GM18508 (cell line): Measurements from ENCODE around the gene UBAP1L.
"Not testable (repeated sequence)": the region's sequence is repeated elsewhere in the genome, so short reads cannot be mapped to it uniquely, and the experiment has no call there.

Source experiments
- ATAC-seq: cut with Tn5 transposase; IDR thresholded peaks from one replicate; pipeline ENCODE4 v1.9.1; 2021; ENCODE audit warnings: moderate number of reproducible peaks; ENCODE audit not compliant: insufficient read depth, unreplicated experiment

The UBAP1L gene

DNA sequence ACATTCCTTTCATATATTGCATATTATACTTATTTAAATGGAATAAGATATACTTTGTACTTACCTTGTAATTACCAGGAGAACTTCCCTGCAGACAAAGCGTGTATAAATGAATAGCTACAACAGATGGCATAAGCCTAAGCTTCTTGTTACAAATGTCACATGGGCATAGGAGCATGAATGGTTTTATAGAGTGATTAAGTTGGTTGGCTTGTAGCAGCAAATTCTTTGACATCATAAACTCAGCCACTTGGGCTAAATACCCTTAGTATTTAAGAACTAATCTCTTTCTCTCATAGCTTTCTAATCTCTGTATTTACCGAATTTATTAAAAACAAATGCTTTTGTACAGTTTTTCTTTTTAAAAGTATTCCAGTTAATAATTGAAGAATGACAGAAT lies at the start of gene UBAP1L:
TSS of gene UBAP1L (minus strand) at position 115 of the 400 bp plus-strand sequence. CDS start 8,985 bp downstream, outside the sequence.
- no peak for ATAC-seq

DNA sequence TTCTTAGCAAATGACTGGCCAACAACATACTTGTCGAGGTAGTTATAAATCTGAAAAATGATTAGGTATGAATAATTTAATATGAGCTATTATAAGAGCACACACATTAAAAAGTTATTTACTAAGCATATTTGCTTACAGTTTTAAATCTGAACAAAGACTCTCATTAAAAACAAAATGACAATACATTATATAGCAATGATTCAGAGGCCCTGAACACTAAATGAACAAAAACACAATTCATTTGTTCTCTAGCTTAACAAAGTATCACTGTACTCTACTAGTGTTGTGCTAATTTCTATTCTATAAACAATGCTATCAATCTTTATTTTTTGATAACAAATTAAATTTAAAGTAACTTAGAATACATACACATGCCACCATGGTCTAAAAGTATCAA lies 49.1 kb upstream of the UBAP1L start:
- ATAC-seq, result no peak

DNA sequence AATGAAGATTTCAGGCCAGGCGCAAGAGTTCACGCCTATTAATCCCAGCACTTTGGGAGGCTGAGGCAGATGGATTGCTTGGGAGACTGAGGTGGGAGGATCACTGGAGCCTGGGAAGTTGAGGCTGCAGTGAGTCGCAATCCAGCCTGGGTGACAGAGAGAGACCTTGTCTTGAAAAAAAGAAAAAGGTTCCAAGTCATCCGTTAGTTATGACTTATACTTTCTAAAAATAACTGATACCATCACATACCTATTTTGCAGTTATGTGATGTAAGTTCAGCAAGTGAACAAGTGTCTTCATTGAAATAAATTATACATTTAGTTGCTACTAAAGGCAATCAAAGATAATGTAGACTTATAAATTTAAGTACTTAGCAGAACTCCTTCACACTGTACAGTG lies 48.0 kb upstream of the UBAP1L start:
- no peak for ATAC-seq

DNA sequence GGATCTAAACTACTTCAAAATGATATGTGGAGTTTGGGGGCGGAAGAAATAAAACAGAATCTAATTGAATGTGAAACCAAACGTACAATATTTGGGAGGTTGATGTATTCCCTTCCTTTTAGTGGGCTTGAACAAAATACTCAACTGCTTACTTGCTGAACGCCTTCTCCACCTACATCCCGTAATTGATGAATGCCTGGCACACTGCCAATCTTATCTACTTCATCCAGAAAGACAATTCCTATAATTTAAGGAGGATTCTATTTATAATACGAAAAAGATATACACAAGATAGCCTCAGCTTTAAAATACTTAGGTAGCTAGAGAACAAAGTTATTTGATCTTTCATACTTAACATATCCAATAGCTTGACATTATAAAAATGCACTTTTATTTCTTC lies 41.7 kb upstream of the UBAP1L start:
- ATAC-seq, result no peak

DNA sequence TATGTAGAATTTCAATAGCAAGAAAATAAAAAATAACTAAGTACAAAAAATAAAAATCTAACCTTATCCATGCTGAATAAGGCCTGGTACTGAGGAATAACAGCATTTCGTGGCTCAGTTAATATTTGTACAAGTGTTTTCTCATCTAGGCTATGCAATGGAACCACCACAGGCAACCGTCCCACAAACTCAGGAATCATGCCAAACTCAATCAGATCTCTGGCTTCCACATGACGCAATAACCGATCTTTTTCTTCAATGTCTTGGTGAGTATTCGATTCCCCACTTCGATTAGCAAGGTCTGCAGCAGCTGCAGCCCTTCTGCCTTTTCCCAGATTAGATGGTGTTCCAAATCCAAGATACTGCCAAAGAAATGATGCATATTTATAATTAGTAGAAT lies 39.7 kb upstream of the UBAP1L start:
- ATAC-seq, result no peak

DNA sequence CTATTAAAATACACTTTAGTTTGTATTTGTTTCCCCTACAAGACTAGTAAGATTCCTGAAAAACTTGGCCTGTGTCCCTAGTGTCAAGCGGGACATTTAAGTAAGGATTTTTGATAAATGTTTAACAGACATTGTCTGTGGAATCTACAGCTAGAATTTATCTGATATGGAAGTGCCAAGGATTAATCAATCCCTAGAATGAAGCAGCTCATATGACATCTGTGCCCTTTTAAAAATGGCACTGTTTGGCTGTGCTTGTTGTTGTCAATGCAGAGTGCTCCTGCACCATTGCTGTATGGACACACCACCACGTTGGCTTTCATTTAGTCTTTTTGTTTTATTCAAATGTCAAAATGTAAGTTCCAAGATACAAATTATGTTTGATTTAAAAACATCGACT lies 32.9 kb upstream of the UBAP1L start:
- ATAC-seq, result no peak

DNA sequence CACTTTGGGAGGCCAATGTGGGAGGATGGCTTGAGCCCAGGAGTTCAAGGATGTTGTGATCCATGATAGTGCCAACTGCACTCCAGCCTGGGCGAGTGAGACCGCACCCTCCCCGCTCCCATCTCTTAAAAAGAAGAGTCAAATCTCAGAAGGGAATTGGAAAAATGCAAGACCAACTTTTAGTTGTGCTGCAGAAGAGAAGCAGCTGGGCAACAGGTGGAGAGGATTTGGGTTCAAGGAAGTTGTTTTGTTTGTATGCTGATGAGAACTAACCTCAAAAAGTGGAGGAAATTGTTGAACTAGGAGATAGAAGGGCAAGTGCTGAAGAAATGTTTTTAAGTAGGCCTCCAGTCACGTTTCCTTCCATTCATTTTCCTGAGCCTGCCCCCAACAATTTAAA lies 31.4 kb upstream of the UBAP1L start:
- no peak for ATAC-seq

DNA sequence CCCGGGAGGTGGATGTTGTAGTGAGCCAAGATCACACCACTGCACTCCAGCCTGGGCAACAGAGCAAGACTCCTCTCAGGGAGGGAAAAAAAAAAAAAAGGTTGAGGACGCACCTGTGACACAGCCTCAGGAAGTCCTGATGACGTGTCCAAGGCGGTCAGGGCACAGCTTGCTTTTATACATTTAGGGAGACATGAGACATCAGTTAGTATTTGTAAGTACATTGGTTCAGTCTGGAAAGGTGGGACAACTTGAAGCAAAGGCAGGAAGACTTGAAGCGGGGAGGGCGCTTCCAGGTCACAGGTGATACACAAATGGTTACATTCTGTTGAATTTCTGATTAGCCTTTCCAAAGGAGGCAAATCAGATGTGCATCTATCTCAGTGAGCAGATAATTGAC lies 23.6 kb upstream of the UBAP1L start:
- ATAC-seq, result not testable (repeated sequence)

DNA sequence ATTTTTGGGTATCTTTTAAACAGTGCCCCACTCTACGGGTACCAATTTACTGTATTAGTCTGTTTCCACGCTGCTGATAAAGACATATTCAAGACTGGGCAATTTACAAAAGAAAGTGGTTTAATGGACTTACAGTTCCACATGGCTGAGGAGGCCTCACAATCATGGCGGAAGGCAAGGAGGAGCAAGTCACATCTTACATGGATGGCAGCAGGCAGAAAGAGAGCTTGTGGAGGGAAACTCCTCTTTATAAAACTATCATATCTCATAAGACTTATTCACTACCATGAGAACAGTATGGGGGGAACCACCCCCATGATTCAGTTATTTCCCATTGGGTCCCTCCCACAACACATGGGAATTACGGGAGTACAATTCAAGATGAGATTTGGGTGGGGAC lies 22.9 kb upstream of the UBAP1L start:
- ATAC-seq, result not testable (repeated sequence)

DNA sequence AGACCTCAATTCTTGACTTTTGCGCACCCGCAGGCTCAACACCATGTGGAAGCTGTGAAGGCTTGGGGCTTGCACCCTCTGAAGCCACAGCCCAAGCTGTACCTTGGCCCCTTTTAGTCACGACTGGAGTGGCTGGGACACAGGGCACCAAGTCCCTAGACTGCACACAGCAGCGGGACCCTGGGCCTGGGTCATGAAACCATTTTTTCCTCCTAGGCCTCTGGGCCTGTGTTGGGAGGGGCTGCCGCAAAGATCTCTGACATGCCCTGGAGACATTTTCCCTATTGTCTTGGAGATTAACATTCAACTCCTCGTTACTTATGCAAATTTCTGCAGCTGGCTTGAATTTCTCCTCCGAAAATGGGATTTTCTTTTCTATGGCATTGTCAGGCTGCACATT lies 22.1 kb upstream of the UBAP1L start:
- ATAC-seq, result not testable (repeated sequence)

DNA sequence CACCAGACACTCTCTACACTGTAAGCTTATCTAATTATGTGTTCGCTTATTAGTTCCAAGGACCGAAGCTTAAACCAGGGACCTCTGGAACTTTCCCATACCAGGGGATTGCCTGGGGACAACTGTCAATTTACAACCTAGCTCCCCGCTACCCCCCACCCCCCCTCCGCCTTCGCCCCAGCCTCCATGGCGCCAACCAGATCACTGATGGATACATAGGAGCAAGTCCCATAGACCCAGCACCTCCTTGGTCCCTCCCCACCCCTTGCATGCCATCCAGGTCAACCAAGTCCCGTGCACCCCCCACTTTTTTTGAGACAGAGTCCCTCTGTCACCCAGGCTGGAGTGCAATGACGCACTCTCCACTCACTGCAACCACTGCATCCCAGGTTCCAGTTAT lies 19.5 kb upstream of the UBAP1L start:
- no peak for ATAC-seq

DNA sequence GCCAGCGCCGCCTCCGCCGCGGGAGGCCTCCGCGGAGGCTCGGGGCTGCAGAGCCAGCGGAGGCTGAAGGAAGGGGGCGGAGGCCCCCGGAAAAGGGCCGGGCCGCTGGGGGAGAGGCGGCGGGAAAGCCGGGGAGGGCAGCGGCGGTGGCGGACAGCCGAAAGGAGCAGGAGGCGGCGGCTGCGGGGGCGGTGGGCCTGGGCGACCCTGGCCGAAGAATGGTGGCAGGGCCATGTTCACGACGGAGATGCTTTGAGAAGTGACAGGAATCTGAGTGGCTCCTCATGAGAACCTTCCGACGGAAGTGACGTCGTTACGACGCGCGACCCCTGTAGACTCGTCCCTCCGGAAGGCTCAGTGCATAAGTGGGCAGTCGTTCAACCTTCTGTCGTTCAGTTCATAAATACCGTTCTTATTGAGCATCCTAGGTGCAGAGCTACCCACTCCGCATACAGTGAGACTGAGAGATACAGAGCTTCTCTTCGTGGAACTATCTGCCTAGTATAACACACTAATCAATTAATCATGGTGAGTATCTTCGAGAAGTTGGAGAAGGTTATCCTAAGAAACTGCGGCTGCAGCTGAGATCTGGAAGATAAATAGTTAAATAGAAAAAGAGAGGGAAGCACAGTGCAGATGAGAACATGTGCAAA lies 18.7 kb upstream of the UBAP1L start, which contains the start of gene PDCD7:
TSS of gene PDCD7 (minus strand) at position 261 of the 653 bp plus-strand sequence. CDS start at position 234, 27 bp downstream.
- peak; percentile 64 for ATAC-seq

DNA sequence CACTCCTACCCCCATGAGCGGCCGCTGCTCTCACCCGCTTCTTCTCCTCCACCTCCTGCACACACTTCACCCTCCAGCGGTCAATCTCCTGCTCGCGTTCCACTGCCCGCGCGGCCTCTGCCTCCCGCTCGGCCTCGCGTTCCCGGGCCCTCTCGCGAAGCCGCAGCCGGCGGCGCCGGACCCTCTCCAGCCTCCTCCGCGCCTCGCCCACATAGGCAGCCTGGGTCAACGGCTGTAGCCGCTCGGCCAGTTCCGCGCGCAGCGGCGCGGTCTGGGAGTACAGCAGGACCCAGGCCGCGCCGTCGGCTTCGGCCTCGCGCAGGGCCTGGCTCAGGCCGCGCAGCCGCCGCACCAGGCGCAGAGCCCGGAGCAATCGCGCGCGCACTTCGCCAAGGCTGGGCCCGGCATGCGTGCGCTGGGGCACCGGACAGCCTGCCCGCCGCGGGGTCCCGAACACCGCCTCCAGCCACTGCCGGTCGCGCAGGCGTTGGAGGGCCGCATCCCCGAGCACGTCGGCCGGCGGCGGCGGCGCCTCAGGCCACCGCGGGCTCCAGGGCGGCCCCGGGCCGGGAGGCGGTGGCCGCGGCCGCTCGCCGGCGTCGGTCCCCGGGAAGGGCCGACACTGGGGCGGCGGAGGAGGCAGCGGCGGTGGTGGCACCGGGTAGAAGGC lies 18.0 kb upstream of the UBAP1L start:
- no peak for ATAC-seq

DNA sequence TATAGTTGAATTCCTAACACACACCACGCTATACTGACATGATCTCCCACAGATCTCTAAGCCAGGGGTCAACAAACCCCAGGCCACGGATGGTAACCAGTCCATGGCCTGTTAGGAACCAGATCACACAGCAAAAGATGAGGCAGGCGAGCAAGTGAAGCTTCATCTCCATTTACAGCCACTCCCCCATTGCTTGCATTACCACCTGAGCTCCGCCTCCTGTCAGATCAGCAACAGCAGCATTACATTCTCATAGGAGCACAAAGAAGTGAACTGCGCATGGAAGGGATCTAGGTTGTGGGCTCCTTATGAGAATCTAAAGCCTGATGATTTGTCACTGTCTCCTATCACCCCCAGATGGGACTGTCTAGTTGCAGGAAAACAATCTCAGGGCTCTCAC lies 15.9 kb upstream of the UBAP1L start:
- no peak for ATAC-seq

DNA sequence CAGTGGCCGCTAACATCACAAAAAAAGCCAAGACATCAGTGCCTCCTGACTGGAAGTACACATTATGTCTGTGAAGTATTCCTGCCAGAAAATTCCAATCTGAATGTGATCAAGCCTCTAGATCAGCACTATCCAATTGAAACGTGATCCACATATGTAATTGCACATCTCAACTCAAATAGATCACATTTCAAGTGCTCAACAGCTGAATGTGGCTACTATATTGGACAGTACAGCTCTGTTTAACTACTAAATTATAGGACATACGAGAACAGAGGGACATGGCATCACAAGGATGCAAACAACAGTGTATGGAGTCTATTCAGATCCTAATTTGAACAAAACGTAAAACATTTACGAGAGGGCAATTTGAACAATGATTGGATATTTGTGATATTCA lies 542 bp upstream of the UBAP1L start:
- ATAC-seq, result no peak

DNA sequence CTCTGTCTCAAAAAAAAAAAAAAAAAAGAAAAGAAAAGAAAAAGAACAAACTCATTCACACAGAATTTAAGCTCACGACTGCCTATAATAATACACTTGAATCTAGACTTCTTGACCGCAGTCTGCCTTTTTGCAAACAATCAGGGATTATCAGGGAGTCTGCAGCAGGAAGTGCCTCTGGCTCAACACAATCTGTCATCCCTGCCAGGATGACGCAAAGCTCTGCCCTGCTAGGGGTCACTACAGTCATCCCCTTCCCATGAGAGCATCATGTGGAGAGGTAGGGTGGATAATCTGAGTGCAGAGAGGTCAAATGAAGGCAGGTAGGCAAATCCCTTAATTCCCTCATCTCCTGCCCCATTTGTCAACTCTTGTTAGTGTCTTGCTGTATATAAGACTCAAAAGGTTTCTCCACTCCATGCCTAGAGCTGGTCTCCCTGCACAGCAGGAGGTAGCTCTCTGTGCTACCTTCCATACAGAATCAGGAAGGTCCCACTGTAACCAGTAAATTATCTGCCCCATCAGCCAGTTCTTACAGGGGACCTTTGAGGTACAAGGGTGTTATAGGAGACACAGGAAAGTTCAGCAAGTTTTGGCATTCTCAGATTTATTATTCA lies 4.2 kb downstream of the UBAP1L start:
- ATAC-seq, result no peak

DNA sequence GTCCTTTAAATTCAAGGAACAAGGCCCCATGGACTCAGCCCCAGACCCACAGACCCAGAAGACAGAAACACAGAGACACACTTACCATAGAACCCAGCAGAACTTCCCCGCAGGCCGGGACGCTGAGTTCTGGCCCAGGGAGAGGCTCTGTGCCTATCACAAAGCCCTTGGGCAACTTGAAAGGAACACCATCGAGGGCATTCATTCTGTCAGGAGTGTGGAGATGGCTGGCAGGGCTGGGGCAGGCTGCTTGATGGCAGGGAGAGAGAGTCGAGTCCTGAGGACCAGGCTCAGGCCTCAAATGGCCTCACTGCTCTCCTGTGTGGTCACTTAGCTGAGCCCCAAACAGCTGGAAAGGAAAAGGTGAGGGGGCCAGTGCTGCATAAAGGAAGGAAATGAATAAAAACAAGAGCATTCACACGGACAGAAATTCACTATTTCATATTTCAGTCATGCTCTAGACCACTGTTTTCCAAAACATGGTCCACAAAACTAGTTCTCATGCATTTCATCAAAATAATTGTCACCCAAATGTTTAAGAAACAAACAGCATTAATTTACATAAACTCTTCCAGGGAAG lies 8.9 kb downstream of the UBAP1L start:
- ATAC-seq, result no peak

DNA sequence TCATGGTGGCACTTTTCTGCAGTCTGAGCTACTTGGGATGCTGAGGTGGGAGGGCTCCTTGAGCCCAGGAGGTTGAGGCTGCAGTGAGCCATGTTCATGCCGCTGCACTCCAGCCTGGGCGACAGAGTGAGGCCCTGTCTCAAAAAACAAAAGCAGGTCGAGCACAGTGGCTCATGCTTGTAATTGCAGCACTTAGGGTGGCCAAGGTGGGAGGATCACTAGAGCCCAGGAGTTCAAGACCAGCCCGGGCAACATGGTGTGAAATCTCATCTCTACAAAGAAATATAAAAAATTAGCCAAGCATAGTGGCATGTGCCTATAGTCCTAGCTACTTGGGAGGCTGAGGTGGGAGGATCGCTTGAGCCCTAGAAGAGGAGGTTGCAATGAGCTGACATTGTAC lies 10.0 kb downstream of the UBAP1L start:
- ATAC-seq, result no peak

DNA sequence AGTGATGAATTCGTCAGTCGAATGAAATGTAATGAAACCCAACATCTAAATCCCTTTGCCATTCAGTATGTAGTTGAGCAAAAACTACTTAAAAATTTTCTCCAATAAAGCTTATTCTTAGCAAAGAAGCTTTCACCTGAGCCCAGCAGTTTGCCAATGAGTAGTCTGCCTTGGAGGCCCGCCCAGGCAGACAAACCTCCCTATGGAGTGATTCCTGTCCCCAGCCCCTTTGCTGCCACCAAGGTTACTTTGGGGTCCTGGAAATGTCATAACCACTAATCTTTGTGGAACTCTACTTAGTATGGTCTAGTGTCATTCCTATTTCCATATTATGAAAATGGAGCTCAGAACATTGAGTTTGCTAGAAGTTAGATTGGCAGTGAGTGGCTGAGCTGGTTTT lies 12.1 kb downstream of the UBAP1L start:
- ATAC-seq, result no peak

DNA sequence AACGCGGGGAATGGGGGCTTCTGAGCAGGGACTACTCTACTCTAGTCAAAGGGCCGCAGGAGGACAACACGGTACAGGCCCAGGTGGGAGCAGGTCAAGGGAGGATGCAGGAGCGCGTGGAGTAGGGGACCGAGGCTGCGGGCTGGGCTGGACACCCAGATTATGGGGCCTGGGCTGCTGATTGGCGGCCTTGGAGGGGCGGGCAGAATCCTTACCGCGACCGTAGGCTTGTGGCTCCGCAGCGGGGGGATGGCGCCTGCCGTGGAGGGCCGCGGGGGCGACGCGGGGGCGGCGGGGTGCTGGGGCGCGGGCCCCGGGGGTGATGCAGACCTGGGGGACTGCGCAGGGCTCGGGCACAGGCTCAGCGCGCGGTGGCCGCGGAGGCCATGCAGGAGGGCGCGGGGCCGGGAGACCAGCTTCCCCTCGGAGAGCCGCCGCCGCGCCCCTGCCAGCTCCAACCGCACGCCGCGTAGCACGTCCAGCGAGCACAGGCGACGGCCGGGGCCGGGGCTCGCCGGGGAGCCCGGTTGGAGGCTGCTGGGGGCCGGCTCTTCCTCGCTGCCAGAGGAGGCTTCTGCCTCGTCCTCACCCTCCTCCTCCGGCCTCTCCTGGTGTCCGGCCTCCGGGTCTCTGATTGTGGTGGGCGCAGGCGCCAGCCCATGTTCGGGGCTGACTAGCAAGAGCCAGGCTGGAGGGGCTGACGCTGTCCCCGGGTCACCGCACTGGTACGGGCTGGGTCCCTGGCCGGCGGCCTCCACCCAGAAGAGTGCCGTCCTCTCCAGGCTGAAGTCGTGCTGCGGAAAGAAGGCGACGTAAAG lies 12.9 kb downstream of the UBAP1L start:
- no peak for ATAC-seq
